A549 (cell line): Measurements from ENCODE around the gene ADAMTS15. TPM values are rescaled to one million over a fixed set of nuclear protein-coding genes. Genes with fewer than 3 reads are reported as not detected.

Experiments used
- ATAC-seq, 2 experiments: fragments of 200-7000 bp in 1 of 2; fragments of >200 bp in 1 of 2; cut with Nextera tagmentation in 1 of 2; cut with Tn5 transposase in 1 of 2; 3 replicates each; pipeline versions ENCODE4 v1.8.0 to v1.9.1; 2018 to 2020; ENCODE audit warnings: mild to moderate bottlenecking in 1 of 2, moderate library complexity in 1 of 2
- CTCF ChIA-PET: fragments of 300-600 bp; sonication (Branson Sonifier 250); formaldehyde crosslinking; extraction: SDS; loops from one replicate; lab custom pipeline; 2021; ENCODE audit warnings: antibody characterized with exemption, inconsistent platforms; lab: Yijun Ruan, JAX
- POLR2A ChIA-PET: fragments of 350-600 bp; formaldehyde crosslinking; extraction: SDS; loops from one replicate; lab custom pipeline; 2021; ENCODE audit warnings: antibody characterized with exemption, inconsistent platforms; lab: Yijun Ruan, JAX
- DNase-seq, 2 experiments: peaks; one replicate each; pipeline versions ENCODE4 v3.0.0 to v3.0.0-alpha.2; 2011 to 2016; ENCODE audit warnings: low read depth in 1 of 2, low spot score in 1 of 2
- FAIRE-seq: peaks from 2 replicates; lab custom pipeline; 2011; peaks lifted over from hg19 to GRCh38; lab: Jason Lieb, UNC
- H3K27ac ChIP-seq, 2 experiments: fragments of >200 bp; sonication (Bioruptor Twin); formaldehyde crosslinking; 3 replicates each; pipeline ENCODE4 v1.5.1; 2016 to 2017
- H3K4me1 ChIP-seq: fragments of >200 bp; sonication (Bioruptor Twin); formaldehyde crosslinking; 3 replicates; pipeline ENCODE4 v1.6.1; 2016
- H3K4me2 ChIP-seq: fragments of >200 bp; sonication (Bioruptor Twin); formaldehyde crosslinking; 3 replicates; pipeline ENCODE4 v1.6.1; 2016
- H3K4me3 ChIP-seq: fragments of >200 bp; sonication (Bioruptor Twin); formaldehyde crosslinking; 3 replicates; pipeline ENCODE4 v1.5.1; 2016
- H3K9me3 ChIP-seq: fragments of >200 bp; sonication (Bioruptor Twin); formaldehyde crosslinking; 3 replicates; pipeline ENCODE4 v1.6.1; 2016
- CTCF ChIP-seq: fragments of >200 bp; sonication (Bioruptor Twin); formaldehyde crosslinking; IDR thresholded peaks from 3 replicates; pipeline ENCODE4 v1.5.1; 2016
- ESRRA ChIP-seq: fragments of 150-350 bp; IDR thresholded peaks from 2 replicates; pipeline ENCODE4 v1.6.1; 2014; ENCODE audit warnings: mild to moderate bottlenecking, low read length, borderline replicate concordance
- FOSB ChIP-seq: fragments of 250-450 bp; sonication (Bioruptor Pico); IDR thresholded peaks from 2 replicates; pipeline ENCODE4 v1.5.0; 2020; ENCODE audit warnings: mild to moderate bottlenecking, moderate library complexity
- FOSL2 ChIP-seq, 2 experiments: fragments of 450-650 bp in 1 of 2; fragments of >200 bp in 1 of 2; sonication (Bioruptor Twin) in 1 of 2; formaldehyde crosslinking; IDR thresholded peaks; 2 replicates each; pipeline versions ENCODE4 v1.5.0 to v1.6.1; 2016 to 2020; ENCODE audit warnings: mild to moderate bottlenecking in 1 of 2, moderate library complexity in 1 of 2
- GATA3 ChIP-seq: IDR thresholded peaks from 2 replicates; pipeline ENCODE4 v1.6.1; 2012; ENCODE audit warnings: borderline replicate concordance
- JUNB ChIP-seq: fragments of >200 bp; sonication (Bioruptor Twin); formaldehyde crosslinking; IDR thresholded peaks from 2 replicates; pipeline ENCODE4 v1.6.1; 2016
- NPAS2 ChIP-seq: fragments of 250-450 bp; sonication (Bioruptor Pico); IDR thresholded peaks from 2 replicates; pipeline ENCODE4 v1.8.0; 2022; ENCODE audit warnings: mild to moderate bottlenecking, moderate library complexity, borderline replicate concordance
- PHF8 ChIP-seq: fragments of 200-600 bp; sonication (generic); IDR thresholded peaks from 2 replicates; pipeline ENCODE4 v1.6.1; 2016; ENCODE audit warnings: low read depth, mild to moderate bottlenecking, antibody characterized with exemption, moderate library complexity, borderline replicate concordance
- RAD21 ChIP-seq, 2 experiments: fragments of >200 bp in 1 of 2; sonication (Bioruptor Twin) in 1 of 2; formaldehyde crosslinking in 1 of 2; IDR thresholded peaks in 1 of 2; conservative IDR thresholded peaks in 1 of 2; 2 replicates in 1 of 2; 3 replicates in 1 of 2; pipeline ENCODE4 v1.6.1; 2012 to 2018; ENCODE audit warnings: inconsistent platforms in 1 of 2
- RARB ChIP-seq: fragments of 250-450 bp; sonication (Bioruptor Pico); IDR thresholded peaks from 2 replicates; pipeline ENCODE4 v1.8.0; 2021; ENCODE audit warnings: mild to moderate bottlenecking, moderate library complexity
- RCOR1 ChIP-seq: fragments of 150-350 bp; IDR thresholded peaks from 2 replicates; pipeline ENCODE4 v1.6.1; 2014; ENCODE audit warnings: antibody characterized with exemption, low read length, low read depth
- RNF2 ChIP-seq: fragments of 200-600 bp; sonication (generic); IDR thresholded peaks from 2 replicates; pipeline ENCODE4 v1.6.1; 2016; ENCODE audit warnings: low read depth, mild to moderate bottlenecking, antibody characterized with exemption, moderate library complexity, borderline replicate concordance
- SMC3 ChIP-seq: fragments of >200 bp; sonication (Bioruptor Twin); formaldehyde crosslinking; IDR thresholded peaks from 3 replicates; pipeline ENCODE4 v1.6.1; 2018; ENCODE audit warnings: inconsistent platforms
- SREBF2 ChIP-seq: fragments of 450-650 bp; IDR thresholded peaks from 2 replicates; pipeline ENCODE4 v1.6.1; 2014; ENCODE audit warnings: mild to moderate bottlenecking, moderate library complexity
- TFCP2L1 ChIP-seq: fragments of 250-450 bp; sonication (Bioruptor Pico); IDR thresholded peaks from 2 replicates; pipeline ENCODE4 v1.5.0; 2021; ENCODE audit warnings: mild to moderate bottlenecking
- TP53 ChIP-seq: fragments of 250-450 bp; sonication (Bioruptor Pico); IDR thresholded peaks from 2 replicates; pipeline ENCODE4 v1.5.0; 2021; ENCODE audit warnings: mild to moderate bottlenecking, moderate library complexity
- ZC3H11A ChIP-seq: fragments of 450-650 bp; IDR thresholded peaks from 2 replicates; pipeline ENCODE4 v1.6.1; 2014; ENCODE audit warnings: antibody characterized with exemption, mild to moderate bottlenecking
- ZNF302 ChIP-seq: fragments of 250-450 bp; sonication (Bioruptor Pico); IDR thresholded peaks from 2 replicates; pipeline ENCODE4 v1.9.0; 2021; ENCODE audit warnings: inconsistent platforms, mild to moderate bottlenecking, moderate library complexity
- WGBS: methylation state at CpG from one replicate; pipeline ENCODE4 v1.1.6; 2017; ENCODE audit errors: missing lambda C conversion rate; 5-methylcytosine and 5-hydroxymethylcytosine counted together
- polyA plus RNA-seq, 4 experiments: library from polyadenylated mRNA; depleted of rRNA in 3 of 4; stranded (reverse); fragments of >200 nt; fragmentation: RNase III in 1 of 4; extraction: RNeasy Plus Mini Kit Qiagen cat#74134 plus additional on column Dnase treatment in 1 of 4; gene quantifications; 2 replicates in 3 of 4; 3 replicates in 1 of 4; pipeline ENCODE4 v1.2.3, GENCODE V29; 2011 to 2017
- TF ChIP-seq, protein P1 (sequence below): fragments of 250-450 bp; sonication (Bioruptor Pico); IDR thresholded peaks from 2 replicates; pipeline ENCODE4 v1.5.0; 2021; ENCODE audit warnings: mild to moderate bottlenecking, moderate library complexity, borderline replicate concordance
- TF ChIP-seq, protein P2 (sequence below): fragments of 250-450 bp; sonication (Bioruptor Pico); IDR thresholded peaks from 2 replicates; pipeline ENCODE4 v1.5.0; 2020; ENCODE audit warnings: low read depth, mild to moderate bottlenecking, moderate library complexity

ADAMTS15 gene
- polyA plus RNA-seq, 2 of the 4 experiments (the other 2 are of a cell fraction): 2.2 to 4.0 TPM

GRCh38 chr11:130431331-130431773 is 17.1 kb upstream of the ADAMTS15 start:
- Histone ChIP-seq H3K27ac (no peak overlapping the region), H3K4me2 (peak overlapping the region; percentile 47; the same call in 2 of the 3 replicates), H3K4me1 (peaks cover 21% of the 10 kb centered on the region), H3K9me3 (no peaks in the 10 kb centered on the region), H3K4me3 (no peak overlapping the region)
- CTCF ChIA-PET: interaction anchor here (0.6 to 25.6 kb wide), 31 partner anchors 13 to 484 kb away, joined by 3 to 732 read pairs (median 4); partner anchors contain the start of gene SNX19
- WGBS: 22% methylated on average over 8 of the region's 10 CpGs
- ATAC-seq (peak; percentile 41 to 78; a peak in 4 of 6 replicates), DNase-seq (peak; percentile 55 to 69), FAIRE-seq (no peak)
- POLR2A ChIA-PET: interaction anchor here (0.6 to 1.0 kb wide), 3 partner anchors 16 to 495 kb away, joined by 4 to 6 read pairs (median 5); partner anchors contain the start of gene SNX19
- TF ChIP-seq CTCF: peak; percentile 50
- TF ChIP-seq SMC3: peak; percentile 75
- TF ChIP-seq PHF8: no peak
- TF ChIP-seq RAD21 (conservative IDR thresholded peaks at IDR 0.05 in 1 of 2, IDR thresholded peaks at IDR 0.05 in 1 of 2): peak; percentile 81 to 83

GRCh38 chr11:130431801-130432200 is 16.6 kb upstream of the ADAMTS15 start:
- ATAC-seq (no peak), DNase-seq (no peak), FAIRE-seq (no peak)
- H3K27ac ChIP-seq: no peak overlapping the region
- TF ChIP-seq FOSB (CRISPR knock-in tag): no peak
- no peak for TF ChIP-seq ZC3H11A
- TF ChIP-seq, protein P1, sequence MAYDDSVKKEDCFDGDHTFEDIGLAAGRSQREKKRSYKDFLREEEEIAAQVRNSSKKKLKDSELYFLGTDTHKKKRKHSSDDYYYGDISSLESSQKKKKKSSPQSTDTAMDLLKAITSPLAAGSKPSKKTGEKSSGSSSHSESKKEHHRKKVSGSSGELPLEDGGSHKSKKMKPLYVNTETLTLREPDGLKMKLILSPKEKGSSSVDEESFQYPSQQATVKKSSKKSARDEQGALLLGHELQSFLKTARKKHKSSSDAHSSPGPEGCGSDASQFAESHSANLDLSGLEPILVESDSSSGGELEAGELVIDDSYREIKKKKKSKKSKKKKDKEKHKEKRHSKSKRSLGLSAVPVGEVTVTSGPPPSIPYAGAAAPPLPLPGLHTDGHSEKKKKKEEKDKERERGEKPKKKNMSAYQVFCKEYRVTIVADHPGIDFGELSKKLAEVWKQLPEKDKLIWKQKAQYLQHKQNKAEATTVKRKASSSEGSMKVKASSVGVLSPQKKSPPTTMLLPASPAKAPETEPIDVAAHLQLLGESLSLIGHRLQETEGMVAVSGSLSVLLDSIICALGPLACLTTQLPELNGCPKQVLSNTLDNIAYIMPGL (CRISPR knock-in tag): no peak
- TF ChIP-seq RNF2: no peak
- no peak for TF ChIP-seq ZNF302 (CRISPR knock-in tag)
- no peak for TF ChIP-seq SREBF2
- TF ChIP-seq TFCP2L1: no peak
- TF ChIP-seq, protein P2, sequence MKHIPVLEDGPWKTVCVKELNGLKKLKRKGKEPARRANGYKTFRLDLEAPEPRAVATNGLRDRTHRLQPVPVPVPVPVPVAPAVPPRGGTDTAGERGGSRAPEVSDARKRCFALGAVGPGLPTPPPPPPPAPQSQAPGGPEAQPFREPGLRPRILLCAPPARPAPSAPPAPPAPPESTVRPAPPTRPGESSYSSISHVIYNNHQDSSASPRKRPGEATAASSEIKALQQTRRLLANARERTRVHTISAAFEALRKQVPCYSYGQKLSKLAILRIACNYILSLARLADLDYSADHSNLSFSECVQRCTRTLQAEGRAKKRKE (CRISPR knock-in tag): no peak
- H3K4me2 ChIP-seq: peak overlapping the region; percentile 47; the same call in 2 of the 3 replicates
- peaks cover 21% of the 10 kb centered on the region for H3K4me1 ChIP-seq
- ChIA-PET POLR2A (interaction anchor here (0.6 to 1.0 kb wide), 2 partner anchors 484 to 495 kb away, joined by 4 to 6 read pairs; partner anchors contain the start of gene SNX19), CTCF (interaction anchor here (0.6 to 25.6 kb wide), 19 partner anchors 12 to 484 kb away, joined by 3 to 732 read pairs (median 5); partner anchors contain the start of gene SNX19)
- H3K9me3 ChIP-seq: no peaks in the 10 kb centered on the region
- H3K4me3 ChIP-seq: no peak overlapping the region
- WGBS: 44% methylated on average over 3 of the region's 3 CpGs

DNA sequence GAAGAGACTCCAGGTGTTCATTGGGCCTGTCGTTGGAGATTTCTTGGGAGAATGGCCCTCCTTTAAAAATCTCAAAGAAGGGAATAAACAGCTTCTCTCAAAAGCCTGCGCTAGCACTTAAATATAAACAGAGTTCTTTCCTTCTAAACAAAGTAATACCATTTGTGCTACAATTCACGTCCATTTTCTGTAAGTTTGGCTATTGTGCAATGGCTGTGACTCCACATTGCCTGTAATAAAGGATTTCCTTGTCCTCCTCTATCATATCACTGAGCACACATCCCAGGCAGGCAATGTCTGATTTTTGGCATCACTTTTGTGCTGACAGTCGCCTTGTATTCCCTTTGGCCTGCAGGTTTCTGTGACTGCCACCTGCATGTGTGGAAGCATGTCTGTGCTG is 15.1 kb upstream of the ADAMTS15 start:
- no peak for FAIRE-seq
- 66% methylated on average over 4 of the region's 4 CpGs for WGBS
- Histone ChIP-seq H3K9me3 (no peaks in the 10 kb centered on the region), H3K4me1 (peaks cover 12% of the 10 kb centered on the region), H3K4me3 (no peak overlapping the region), H3K4me2 (no peak overlapping the region), H3K27ac (no peak overlapping the region)
- no peak for ATAC-seq
- ChIA-PET CTCF (interaction anchor here (0.7 to 25.6 kb wide), 15 partner anchors 11 to 1241 kb away, joined by 3 to 732 read pairs (median 5); no protein-coding TSS in a partner anchor), POLR2A (no interaction called here)
- no peak for DNase-seq
- no peak for TF ChIP-seq TP53
- TF ChIP-seq NPAS2 (CRISPR knock-in tag): no peak
- TF ChIP-seq RCOR1: no peak
- TF ChIP-seq FOSL2 (IDR thresholded peaks at IDR 0.05): no peak
- TF ChIP-seq FOSL2 (CRISPR knock-in tag; IDR thresholded peaks at IDR 0.05): no peak
- TF ChIP-seq RARB (CRISPR knock-in tag): no peak
- no peak for TF ChIP-seq ESRRA
- TF ChIP-seq GATA3: no peak
- TF ChIP-seq JUNB: no peak
